HepG2 (cell line): ENCODE data around the gene OPA3. TPM values are rescaled to one million over a fixed set of nuclear protein-coding genes. Genes with fewer than 3 reads are reported as not detected.

Source experiments
- AHR ChIP-seq: IDR thresholded peaks from 2 replicates; pipeline ENCODE4 v1.6.1; 2018; ENCODE audit warnings: missing genetic modification reagents, missing compliant biosample characterization
- ARID5B ChIP-seq: IDR thresholded peaks from 2 replicates; pipeline ENCODE4 v1.4.0; 2020; ENCODE audit warnings: mild to moderate bottlenecking, missing genetic modification reagents
- CREB3 ChIP-seq: sonication (generic); formaldehyde crosslinking; IDR thresholded peaks from 2 replicates; pipeline ENCODE4 v1.5.0; 2020; ENCODE audit warnings: missing genetic modification reagents
- FOXM1 ChIP-seq: sonication (generic); formaldehyde crosslinking; IDR thresholded peaks from 2 replicates; pipeline ENCODE4 v1.5.0; 2020; ENCODE audit warnings: missing genetic modification reagents
- GTF3A ChIP-seq: sonication (generic); formaldehyde crosslinking; conservative IDR thresholded peaks from 2 replicates; pipeline ENCODE4 v1.4.0; 2020; ENCODE audit warnings: mild to moderate bottlenecking, missing genetic modification reagents
- SMC3 ChIP-seq: IDR thresholded peaks from 2 replicates; pipeline ENCODE4 v1.6.1; 2011; ENCODE audit warnings: low read length, improper control_type of control experiment
- TRIM24 ChIP-seq: sonication (generic); formaldehyde crosslinking; IDR thresholded peaks from 2 replicates; pipeline ENCODE4 v1.8.0; 2022; ENCODE audit warnings: mild to moderate bottlenecking, missing genetic modification reagents
- ZBTB26 ChIP-seq: IDR thresholded peaks from 2 replicates; pipeline ENCODE4 v1.6.1; 2016; ENCODE audit warnings: missing compliant biosample characterization, missing genetic modification reagents, borderline replicate concordance
- ZBTB43 ChIP-seq: sonication (generic); formaldehyde crosslinking; conservative IDR thresholded peaks from 2 replicates; pipeline ENCODE4 v1.4.0; 2020; ENCODE audit warnings: missing genetic modification reagents
- ZEB1 ChIP-seq: IDR thresholded peaks from 2 replicates; pipeline ENCODE4 v1.6.1; 2012; ENCODE audit warnings: mild to moderate bottlenecking, low read depth, inconsistent platforms; ENCODE audit not compliant: insufficient replicate concordance
- ZGPAT ChIP-seq: IDR thresholded peaks from 2 replicates; pipeline ENCODE4 v1.6.1; 2016; ENCODE audit warnings: mild to moderate bottlenecking
- ZMAT5 ChIP-seq: sonication (generic); formaldehyde crosslinking; IDR thresholded peaks from 2 replicates; pipeline ENCODE4 v1.5.0; 2020; ENCODE audit warnings: mild to moderate bottlenecking, low read depth, missing genetic modification reagents, borderline replicate concordance
- ZNF225 ChIP-seq: sonication (generic); formaldehyde crosslinking; IDR thresholded peaks from 2 replicates; pipeline ENCODE4 v1.4.0; 2020; ENCODE audit warnings: mild to moderate bottlenecking, missing genetic modification reagents
- ZNF263 ChIP-seq: sonication (generic); formaldehyde crosslinking; IDR thresholded peaks from 2 replicates; pipeline ENCODE4 v1.4.0; 2020; ENCODE audit warnings: missing genetic modification reagents
- ZNF839 ChIP-seq: sonication (generic); formaldehyde crosslinking; IDR thresholded peaks from 2 replicates; pipeline ENCODE4 v1.4.0; 2020; ENCODE audit warnings: missing genetic modification reagents, mild to moderate bottlenecking, borderline replicate concordance
- ZSCAN25 ChIP-seq: sonication (generic); formaldehyde crosslinking; IDR thresholded peaks from 2 replicates; pipeline ENCODE4 v1.8.0; 2022; ENCODE audit warnings: mild to moderate bottlenecking, missing genetic modification reagents
- ZSCAN29 ChIP-seq: sonication (generic); formaldehyde crosslinking; conservative IDR thresholded peaks from 2 replicates; pipeline ENCODE4 v1.4.0; 2020; ENCODE audit warnings: mild to moderate bottlenecking, missing genetic modification reagents
- polyA plus RNA-seq, 8 experiments: library from polyadenylated mRNA; depleted of rRNA in 3 of 8; stranded (reverse) in 7 of 8; unstranded in 1 of 8; fragments of >200 nt; fragmentation: Illumina TruSeq in 4 of 8; extraction: Trizol in 4 of 8; gene quantifications; 2 replicates each; pipeline versions ENCODE4 v1.2.1 to v1.2.3, GENCODE V29; 2011 to 2016; ENCODE audit warnings: low read depth in 4 of 8, missing spikeins in 1 of 8, mixed read lengths in 1 of 8; ENCODE audit not compliant: insufficient read depth in 1 of 8
- total RNA-seq, 5 experiments: library from RNA; depleted of rRNA; stranded (reverse); fragments of >200 nt; fragmentation: Illumina TruSeq; extraction: Trizol; gene quantifications; 2 replicates each; pipeline ENCODE4 v1.2.3, GENCODE V29; 2016; ENCODE audit warnings: low read depth in 1 of 5

OPA3 gene
- total and polyA plus RNA-seq, 2 of the 13 experiments (the other 11 are each of a cell fraction or from before 2014, with no cell fraction given): 8.3 to 17.7 TPM

- no peak for TF ChIP-seq ZGPAT (CRISPR knock-in tag)
- no peak for TF ChIP-seq CREB3
- TF ChIP-seq SMC3: no peak
- no peak for TF ChIP-seq ZNF225 (CRISPR knock-in tag)
- TF ChIP-seq ZSCAN25 (CRISPR knock-in tag): no peak
- TF ChIP-seq ZNF263 (CRISPR knock-in tag): no peak
- no peak for TF ChIP-seq ZBTB26 (CRISPR knock-in tag)
- TF ChIP-seq ZMAT5 (CRISPR knock-in tag): no peak
- no peak for TF ChIP-seq TRIM24
- TF ChIP-seq ZEB1: no peak
- no peak for TF ChIP-seq ZSCAN29 (CRISPR knock-in tag)
- TF ChIP-seq ZBTB43: no peak
- 0 out of 2 replicates have a peak, but pooled peaks have one; percentile 2 for TF ChIP-seq ARID5B (CRISPR knock-in tag)
- no peak for TF ChIP-seq ZNF839 (CRISPR knock-in tag)
- TF ChIP-seq AHR (CRISPR knock-in tag): no peak
- no peak for TF ChIP-seq GTF3A (CRISPR knock-in tag)
- no peak for TF ChIP-seq FOXM1
Measured at GRCh38 chr19:45509692-45510015, 74.9 kb downstream of the OPA3 start (continued).
